B cell (primary cell): ENCODE data around the gene GSDMA.

ENCODE experiments used
- CTCF ChIP-seq: fragments of 200-600 bp; IDR thresholded peaks from one replicate; pipeline ENCODE4 v1.8.0; 2022; ENCODE audit warnings: antibody characterized with exemption, mild to moderate bottlenecking
- EZH2 ChIP-seq: IDR thresholded peaks from 2 replicates; pipeline ENCODE4 v1.6.1; 2012; ENCODE audit warnings: borderline replicate concordance, low read depth, mild to moderate bottlenecking, moderate library complexity, low read length; ENCODE audit not compliant: insufficient read depth, poor library complexity, severe bottlenecking

- TF ChIP-seq CTCF (no peak), EZH2 (no peak)
Observed at GRCh38 chr17:39926135-39926587, 36.6 kb upstream of the GSDMA start.
